ENCODE results near the gene ZNF687.
A peak's percentile ranks its signal among the peaks of the same experiment; 100 is the strongest.

ZNF687 gene

DNA sequence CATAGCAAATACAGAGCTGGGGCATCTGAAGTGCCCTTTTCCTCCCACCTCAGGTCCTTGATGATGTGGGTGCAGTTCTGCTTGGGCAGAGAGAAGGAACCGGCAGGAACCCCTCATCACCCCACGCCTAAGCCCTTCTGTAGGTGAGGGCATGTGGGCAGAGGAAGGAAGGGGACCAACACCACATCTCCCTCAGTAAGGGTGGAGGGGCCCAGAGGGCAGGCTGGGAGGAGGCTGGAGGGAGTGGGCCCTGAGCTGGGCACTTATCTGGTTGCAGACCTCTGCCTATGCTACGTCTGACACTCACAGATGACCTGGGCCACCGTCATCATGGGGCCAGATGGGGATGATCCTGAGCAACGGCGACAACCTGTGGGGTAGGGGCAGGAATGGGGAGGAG, 11.0 kb downstream of the ZNF687 start:
- no peak for DNase-seq
- Histone ChIP-seq H3K27ac (no peak overlapping the region), H3K27me3 (no peaks in the 10 kb centered on the region), H3K4me3 (no peak overlapping the region), H3K36me3 (peaks cover 94 to 100% (median 95%) of the 10 kb centered on the region in 3 donors), H3K9me3 (no peaks in the 10 kb centered on the region), H3K4me1 (peaks cover 0 to 13% (median 0%) of the 10 kb centered on the region in 4 donors)
- intact Hi-C loops (cut with DNase I; ENCODE audit: low total_unique reads): no loop called here
- TF ChIP-seq, protein P1, sequence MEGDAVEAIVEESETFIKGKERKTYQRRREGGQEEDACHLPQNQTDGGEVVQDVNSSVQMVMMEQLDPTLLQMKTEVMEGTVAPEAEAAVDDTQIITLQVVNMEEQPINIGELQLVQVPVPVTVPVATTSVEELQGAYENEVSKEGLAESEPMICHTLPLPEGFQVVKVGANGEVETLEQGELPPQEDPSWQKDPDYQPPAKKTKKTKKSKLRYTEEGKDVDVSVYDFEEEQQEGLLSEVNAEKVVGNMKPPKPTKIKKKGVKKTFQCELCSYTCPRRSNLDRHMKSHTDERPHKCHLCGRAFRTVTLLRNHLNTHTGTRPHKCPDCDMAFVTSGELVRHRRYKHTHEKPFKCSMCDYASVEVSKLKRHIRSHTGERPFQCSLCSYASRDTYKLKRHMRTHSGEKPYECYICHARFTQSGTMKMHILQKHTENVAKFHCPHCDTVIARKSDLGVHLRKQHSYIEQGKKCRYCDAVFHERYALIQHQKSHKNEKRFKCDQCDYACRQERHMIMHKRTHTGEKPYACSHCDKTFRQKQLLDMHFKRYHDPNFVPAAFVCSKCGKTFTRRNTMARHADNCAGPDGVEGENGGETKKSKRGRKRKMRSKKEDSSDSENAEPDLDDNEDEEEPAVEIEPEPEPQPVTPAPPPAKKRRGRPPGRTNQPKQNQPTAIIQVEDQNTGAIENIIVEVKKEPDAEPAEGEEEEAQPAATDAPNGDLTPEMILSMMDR (IDR thresholded peaks at IDR 0.05): no peak

- TF ChIP-seq, protein P1 (IDR thresholded peaks at IDR 0.05): no peak
- no peak overlapping the region for H3K4me3 ChIP-seq
- intact Hi-C loops (cut with DNase I; ENCODE audit: low total_unique reads): no loop called here
- no peaks in the 10 kb centered on the region for H3K27me3 ChIP-seq
- peaks cover 0 to under 1% (median 0%) of the 10 kb centered on the region in 4 donors for H3K4me1 ChIP-seq
- H3K9me3 ChIP-seq: no peaks in the 10 kb centered on the region
- no peak overlapping the region for H3K27ac ChIP-seq
- H3K36me3 ChIP-seq: peaks cover 94 to 100% (median 95%) of the 10 kb centered on the region in 3 donors
- DNase-seq: no peak
Observed at GRCh38 chr1:151294742-151295462, 12.8 kb downstream of the ZNF687 start.

DNA sequence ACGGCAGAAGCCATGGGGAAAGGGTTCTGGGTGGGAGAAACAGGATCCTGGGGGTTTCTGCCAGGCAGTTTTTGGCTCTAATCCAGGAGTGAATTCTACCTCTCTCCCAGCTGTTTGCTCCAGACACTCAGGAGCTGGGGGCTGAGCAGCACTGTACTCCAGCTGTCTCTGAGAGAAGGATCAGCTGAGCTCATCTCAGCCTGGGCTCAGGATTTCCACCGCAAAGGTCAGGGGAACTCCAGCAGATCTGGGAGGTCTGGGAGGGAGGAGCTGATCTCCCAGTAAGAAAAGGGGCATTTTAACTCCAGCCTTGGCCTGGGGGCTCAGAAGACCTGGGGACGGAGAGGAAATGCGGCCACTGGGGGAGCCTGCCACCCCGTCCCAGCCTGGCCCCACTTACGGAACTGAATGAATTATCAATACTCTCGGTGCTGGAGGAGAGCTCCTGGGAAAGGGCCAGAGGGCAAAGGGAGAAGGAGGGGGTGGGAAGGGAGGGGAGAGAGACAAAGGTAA, 27.8 kb downstream of the ZNF687 start:
- TF ChIP-seq, protein P1 (IDR thresholded peaks at IDR 0.05): no peak
- Histone ChIP-seq H3K27me3 (no peaks in the 10 kb centered on the region), H3K9me3 (no peaks in the 10 kb centered on the region), H3K27ac (peak overlapping the region; percentile 32 to 78), H3K4me1 (peaks cover 0 to 46% (median 33%) of the 10 kb centered on the region in 4 donors), H3K4me3 (no peak overlapping the region), H3K36me3 (peaks cover 40 to 91% (median 57%) of the 10 kb centered on the region in 3 donors)
- DNase-seq: no peak
- intact Hi-C loops (cut with DNase I; ENCODE audit: low total_unique reads): loop anchor here (10.0 kb wide), 1 partner anchor 85 kb away; the partner anchor contains the start of gene PSMB4

DNA sequence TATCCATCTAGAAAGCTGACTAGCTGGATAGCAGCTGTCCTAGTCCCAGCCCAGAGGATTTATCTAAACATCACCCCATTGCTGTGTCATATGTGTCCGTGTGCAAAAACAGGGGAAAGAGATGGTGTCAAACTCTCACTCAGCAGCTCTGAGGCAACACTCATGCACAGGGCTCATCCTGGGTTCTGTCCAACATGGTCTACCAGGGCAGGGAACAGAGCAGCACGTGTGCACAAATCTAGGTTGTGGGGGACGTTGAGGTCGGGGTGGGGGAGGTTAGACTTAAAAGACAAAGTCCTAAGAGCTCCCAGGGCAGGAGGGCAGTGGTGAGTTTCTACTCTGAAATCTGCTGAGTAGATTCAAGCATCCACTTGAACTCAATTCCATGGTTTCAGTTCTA, 28.9 kb downstream of the ZNF687 start:
- H3K36me3 ChIP-seq: peaks cover 34 to 90% (median 57%) of the 10 kb centered on the region in 3 donors
- H3K27ac ChIP-seq: peak overlapping the region; percentile 70 to 78
- H3K4me3 ChIP-seq: no peak overlapping the region
- intact Hi-C loops (cut with DNase I; ENCODE audit: low total_unique reads): no loop called here
- H3K4me1 ChIP-seq: peaks cover 0 to 48% (median 37%) of the 10 kb centered on the region in 4 donors
- H3K9me3 ChIP-seq: no peaks in the 10 kb centered on the region
- no peaks in the 10 kb centered on the region for H3K27me3 ChIP-seq
- no peak for DNase-seq
- TF ChIP-seq, protein P1 (IDR thresholded peaks at IDR 0.05): no peak

DNA sequence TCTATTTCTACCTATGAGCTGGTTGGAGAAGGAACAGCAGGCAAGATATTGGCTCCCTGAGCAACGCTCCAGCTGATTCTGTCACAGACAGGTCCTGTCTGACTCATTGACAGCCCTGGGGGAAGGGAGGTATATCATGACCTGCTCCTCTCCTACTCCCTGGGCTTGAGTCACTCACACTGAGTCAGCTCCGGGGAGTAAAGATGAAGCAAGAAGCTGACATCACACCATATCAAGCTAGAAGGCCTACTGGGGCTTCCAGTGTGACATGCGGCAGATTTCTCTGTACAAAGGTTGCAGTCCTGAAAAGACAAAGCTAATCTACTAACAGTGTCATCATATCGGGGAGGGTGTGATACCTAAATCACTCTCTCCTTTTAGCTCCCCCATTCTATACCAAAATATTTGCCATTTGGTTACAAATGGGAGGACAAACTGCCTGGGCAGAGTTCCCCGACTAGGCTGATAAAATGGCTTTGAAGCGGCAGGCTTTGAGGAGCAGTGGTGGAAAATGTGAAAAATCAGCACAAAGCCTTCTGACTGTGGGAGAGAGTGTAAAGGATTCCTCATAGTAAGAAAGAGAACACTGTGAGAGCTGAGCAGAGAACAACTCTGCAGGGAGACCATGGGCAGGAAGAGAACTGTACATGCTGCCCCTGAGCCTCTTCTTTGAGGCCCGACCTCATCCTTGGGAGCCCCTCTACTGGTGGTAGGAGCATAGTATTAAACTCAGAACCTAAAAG, 29.7 kb downstream of the ZNF687 start:
- Histone ChIP-seq H3K4me1 (peaks cover 0 to 48% (median 37%) of the 10 kb centered on the region in 4 donors), H3K4me3 (no peak overlapping the region), H3K36me3 (peaks cover 26 to 90% (median 54%) of the 10 kb centered on the region in 3 donors), H3K27me3 (no peaks in the 10 kb centered on the region), H3K27ac (peak overlapping the region; percentile 70 to 78), H3K9me3 (no peaks in the 10 kb centered on the region)
- TF ChIP-seq, protein P1 (IDR thresholded peaks at IDR 0.05): no peak
- intact Hi-C loops (cut with DNase I; ENCODE audit: low total_unique reads): no loop called here
- DNase-seq: peak; percentile 91
